ENCODE measurements around the gene WDR1.

Gene WDR1

DNA sequence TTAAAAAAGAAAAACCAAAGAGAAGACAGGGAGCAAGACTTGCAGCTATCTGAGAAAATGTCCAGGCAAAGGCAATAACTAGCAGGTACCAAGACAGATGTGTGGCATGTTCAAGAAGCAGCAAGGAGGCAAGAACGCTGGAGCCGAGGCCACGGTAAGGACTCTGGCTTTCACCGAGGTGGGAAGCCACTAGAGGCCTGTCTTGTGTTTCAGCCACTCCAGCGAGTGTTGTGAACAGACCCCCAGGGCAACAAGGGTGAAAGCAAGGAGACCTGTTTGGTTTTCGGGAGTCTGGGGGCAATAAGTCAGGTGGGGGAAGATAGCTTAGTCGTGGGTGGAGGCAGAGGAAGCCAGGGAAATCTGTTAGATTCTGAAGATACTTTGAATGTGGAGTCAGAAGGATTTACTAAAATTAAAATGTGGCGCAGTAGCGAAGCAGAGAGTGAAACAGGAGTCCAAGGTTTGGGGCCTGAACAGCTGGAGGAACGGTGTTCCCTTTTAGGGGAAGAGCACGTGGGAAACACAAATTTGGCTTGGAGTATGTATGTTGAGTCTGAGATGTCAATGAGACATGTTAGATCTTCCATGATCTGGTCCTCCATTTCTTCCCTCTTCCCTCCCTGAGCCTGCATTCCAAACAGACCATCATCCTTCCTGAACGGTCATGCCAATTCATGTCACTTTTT is 3.1 kb downstream of the WDR1 start:
- no peak for DNase-seq

DNA sequence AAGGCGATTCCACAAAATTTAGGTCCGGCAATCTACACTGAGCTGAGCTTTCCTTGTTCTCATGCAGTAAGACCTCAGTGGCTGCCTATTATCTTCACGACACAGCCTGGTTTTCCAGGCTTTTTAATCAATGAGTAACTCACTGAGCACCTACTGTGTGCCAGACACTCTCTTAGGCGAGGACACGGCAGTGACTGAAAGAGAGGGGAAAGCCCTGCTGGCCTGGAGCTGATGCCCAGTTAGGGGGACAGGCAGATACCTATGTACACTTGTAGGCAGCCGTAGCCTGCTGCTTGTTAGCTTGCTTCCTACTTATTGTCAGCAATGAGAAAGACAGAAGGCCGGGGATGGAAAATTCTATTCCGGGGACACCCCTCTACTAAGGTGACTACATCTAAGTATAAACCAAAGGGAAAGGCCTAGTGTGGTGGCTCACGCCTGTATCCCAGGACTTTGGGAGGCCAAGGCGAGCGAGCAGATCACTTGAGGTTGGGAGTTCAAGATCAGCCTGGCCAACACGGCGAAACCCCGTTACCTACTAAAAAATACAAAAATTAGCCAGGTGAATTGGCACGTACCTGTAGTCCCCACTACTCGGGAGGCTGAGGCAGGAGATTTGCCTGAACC is 3.8 kb downstream of the WDR1 start:
- DNase-seq: no peak

DNA sequence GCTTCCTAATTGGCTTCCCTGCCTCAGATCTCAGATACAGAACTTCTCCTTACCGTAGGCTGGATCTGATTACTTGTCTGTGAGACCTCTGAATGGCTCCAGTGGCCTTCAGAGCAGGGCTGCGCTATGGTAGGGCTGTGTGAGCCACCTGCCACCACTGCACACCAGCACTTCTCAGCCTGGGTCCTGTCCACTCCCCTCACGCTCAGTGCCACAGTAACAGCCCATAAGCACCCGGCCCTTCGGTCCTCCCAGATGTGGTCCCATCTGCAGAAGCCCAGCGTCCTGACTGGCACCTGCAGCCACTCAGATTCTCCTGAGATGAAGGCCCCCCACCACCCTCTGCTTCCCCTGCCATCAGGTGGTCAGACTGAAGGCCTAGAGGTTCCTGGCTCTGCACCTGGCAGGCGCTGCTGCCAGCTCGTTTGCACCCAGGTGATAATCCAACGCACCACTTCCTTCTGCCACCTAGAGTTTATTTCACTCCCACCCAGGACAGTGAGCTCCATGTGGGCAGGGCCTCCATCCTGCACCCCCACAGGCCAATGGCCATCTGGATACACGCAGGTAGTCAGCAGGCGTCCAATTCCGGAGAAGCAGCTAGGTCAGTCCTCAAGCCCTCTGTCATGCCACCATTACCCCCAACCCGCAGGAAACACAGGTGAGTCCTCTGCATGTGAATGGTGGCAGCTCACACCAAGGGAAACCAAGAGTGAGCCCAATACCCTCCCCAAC is 5.4 kb downstream of the WDR1 start:
- DNase-seq: no peak

DNA sequence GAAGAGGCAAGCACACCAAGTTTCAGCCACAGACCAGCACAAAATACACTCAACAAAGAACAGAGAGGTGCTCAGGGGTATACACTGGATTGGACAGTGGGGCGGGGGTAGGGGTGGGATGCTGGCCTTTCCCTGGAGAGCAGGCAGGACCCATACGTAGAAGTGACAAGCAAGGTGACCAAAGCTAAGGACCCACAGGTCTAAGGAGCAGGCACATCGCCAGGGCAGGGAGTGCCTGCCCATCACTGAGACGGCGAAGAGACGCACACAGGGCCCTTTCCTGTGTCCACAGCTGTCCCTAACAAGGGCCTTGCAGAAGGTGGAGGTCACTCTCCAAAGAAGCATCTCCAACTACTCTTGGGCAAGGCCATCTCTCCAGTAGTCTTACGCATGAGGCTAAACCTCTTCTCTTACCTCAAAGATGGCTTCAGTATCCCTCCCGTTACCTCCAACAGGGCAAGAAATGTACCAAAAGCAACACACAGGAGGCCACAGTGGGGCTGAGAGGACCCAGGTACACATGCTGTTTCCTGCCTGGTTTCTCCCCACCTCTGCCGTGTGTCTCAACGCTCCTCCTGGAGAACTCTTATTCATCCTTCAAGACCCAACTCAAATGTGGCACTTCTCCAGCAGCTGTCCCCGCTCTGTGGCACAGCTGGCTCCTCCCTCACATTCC is 6.5 kb downstream of the WDR1 start:
- DNase-seq: no peak

DNA sequence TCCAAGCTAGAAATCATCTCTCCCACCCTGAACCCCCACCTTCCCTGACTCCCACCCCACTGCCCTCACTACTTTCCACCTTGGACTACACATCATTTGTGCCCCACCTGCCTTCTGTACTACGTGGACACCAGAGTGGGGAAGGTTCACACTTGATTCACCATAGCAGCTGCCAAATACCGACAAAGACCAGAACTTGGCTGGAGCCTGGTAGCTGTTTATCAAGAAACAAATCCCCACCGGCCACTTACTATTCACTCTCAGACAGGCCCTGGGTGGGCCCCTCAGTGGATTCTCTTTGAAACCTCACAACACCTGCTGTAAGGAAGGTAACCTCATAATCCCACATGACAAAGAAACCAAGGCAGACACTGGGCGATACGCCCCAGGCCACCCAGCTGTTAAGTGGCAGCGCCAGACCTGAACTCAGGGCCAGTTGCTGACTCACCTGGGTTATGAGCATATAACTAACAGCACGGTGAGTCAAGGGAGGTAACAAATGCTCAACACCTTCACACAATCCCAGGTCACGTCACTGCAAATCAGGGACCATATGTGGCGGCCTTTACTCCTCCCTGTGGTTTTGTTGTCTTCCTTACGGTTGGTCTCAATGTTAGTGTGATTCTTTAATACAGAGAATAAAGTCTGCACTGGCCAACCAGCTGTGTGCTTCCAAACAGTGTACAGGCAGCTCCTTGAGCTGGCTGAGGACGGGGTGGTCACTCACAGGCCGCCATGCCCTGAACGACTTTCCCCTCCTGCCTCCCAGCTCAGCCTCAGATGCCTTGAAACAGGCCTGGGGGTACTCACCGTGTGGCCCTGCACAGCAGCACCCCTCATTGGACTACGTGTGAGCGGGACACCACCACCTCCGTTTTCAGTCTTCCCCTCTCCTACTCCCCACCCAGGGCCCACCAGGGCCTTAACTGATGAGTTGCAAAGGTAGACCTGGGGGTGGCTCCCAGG is 7.5 kb downstream of the WDR1 start:
- no peak for DNase-seq

DNA sequence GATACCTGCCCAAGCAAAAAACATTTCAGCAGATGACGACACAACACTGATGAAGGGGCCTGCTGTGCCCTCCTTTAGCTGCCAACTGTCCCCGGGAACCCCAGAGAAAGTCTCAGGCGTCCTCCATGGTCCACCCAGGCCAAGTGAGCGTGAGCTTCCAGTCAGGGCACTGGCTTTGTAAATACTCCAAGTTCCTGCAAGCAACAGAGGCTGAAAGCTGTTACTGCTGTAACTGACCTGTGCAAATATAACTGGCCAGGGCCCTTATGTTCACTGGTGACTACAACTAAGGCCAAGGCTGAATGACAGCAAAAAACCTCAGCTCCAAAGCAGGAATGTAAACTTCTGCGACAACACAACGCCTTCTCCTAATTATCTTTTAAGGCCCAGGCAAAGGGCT is 8.2 kb downstream of the WDR1 start:
- no peak for DNase-seq

DNA sequence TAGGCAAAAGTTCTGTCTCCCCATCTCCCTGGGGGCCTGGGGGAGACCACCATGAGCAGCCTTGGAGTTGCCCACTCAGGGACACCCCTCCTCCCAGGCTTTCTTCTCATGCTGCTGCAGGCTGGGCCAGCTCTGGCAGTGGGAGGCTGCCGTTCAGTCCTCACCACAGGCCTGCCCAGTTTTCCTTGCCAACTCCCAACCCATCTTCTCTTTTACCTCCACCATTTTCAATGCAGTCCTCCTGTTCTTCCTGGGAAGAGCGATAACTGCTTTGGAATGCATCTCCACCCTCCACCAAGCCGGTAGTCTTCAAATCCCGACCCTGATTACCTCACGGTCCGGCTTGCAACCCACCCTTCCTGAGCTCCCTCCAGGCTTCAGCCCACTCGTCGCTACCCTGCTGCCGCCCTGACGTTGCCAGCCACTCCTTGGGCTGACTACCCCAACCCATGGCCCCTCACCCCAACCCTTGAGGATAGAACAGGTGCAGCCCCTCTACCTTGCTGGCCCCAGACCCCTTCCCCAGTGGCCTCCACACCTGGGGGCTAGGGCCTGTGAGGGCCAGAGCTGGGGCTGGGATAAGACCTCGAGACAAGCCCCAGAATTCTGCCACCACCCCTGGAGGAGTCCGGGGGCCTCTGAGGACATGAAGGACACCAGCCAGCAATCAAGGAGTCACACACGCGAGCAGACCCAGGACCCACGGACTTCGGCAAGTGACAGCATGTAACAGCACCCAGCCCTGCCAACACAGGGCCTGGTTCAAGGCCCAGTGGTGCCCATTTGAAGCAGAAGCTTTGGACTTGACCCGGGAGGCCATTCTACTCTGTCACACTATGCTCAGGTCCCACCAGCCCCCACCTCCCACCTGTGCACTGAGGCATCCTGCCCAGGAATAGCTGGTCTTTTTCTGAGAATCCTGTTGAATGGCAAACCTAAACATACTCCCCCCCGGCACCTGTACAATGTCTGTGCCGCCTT is 9.2 kb downstream of the WDR1 start:
- DNase-seq: no peak

DNA sequence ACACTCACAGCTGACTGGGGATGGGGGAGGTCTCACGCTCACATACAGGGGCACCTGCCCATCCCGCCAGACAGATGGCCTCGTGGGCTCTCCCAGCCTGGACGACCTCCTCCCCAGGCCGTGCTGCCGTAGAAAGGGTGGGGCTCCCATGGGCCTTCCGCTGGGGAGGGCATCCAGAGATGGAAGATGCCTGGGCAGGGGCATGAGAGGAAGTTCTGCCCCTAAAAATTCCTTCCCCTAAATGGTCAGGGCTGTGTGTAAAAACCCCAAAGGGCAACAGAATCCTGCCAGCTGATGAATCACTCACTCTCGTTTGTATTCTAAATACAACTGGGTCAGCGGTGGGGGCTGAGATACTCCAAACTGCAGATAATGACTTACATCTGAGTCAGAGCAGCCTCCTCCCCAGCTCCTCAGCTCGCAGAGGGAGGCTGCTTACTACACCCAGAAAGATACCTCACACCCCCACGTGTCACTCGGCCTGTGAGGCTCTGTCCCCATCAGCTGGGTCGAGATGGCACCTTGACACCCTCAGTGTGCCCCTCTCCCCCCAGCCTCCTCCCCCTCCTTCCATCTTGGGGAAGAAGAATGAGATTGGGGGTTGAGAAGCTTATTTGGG is 10.1 kb downstream of the WDR1 start:
- DNase-seq: no peak

DNA sequence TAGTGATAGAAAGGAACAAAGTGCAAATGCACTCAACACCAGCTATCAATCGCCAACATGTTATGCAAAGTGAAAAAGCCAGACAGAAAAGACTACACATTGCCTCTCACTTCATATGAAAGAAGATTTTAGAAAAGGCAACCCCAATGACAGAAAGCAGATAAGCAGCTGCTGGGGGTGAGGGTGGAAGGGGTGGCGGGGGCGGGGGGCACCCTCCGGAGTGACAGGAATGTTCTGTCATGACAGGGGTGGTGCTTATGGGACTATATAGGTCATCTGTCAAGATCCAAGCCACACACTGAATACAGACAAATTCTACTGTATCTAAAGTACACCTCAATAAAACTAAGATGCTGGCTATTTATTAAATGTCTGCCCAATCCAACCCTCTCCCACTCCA is 10.7 kb downstream of the WDR1 start:
- no peak for DNase-seq

DNA sequence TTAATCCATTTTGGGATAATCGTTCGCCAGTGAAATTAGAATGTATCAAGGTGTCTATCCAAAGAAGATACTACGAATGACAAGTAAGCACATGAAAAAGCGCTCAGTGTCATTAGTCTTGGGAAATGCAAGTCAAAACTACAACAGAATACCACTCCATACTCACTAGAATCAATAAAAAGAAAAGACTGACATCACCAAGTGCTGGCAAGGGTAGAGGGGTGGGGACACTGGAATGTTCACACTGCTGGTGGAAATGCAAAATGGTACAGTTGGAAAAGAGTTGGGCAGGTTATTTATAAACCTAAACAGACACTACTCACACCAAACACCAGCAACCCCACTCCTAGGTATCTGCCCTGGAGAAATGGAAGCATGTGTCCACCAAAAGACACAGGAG is 11.2 kb downstream of the WDR1 start:
- DNase-seq: no peak

DNA sequence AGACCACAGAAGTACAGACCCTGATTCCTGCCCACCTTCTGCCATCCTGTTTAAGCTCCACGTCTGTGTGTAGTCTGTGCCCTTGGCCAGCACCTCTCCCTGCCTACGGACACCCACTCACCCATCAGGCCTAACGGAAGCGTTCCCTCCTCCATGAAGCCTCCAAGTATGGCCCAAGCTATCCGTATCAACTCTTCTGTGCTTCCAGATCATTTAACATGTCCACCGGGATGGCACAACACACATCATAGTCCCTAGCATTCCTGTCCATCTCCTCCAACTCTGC is 11.7 kb downstream of the WDR1 start:
- DNase-seq: no peak

DNA sequence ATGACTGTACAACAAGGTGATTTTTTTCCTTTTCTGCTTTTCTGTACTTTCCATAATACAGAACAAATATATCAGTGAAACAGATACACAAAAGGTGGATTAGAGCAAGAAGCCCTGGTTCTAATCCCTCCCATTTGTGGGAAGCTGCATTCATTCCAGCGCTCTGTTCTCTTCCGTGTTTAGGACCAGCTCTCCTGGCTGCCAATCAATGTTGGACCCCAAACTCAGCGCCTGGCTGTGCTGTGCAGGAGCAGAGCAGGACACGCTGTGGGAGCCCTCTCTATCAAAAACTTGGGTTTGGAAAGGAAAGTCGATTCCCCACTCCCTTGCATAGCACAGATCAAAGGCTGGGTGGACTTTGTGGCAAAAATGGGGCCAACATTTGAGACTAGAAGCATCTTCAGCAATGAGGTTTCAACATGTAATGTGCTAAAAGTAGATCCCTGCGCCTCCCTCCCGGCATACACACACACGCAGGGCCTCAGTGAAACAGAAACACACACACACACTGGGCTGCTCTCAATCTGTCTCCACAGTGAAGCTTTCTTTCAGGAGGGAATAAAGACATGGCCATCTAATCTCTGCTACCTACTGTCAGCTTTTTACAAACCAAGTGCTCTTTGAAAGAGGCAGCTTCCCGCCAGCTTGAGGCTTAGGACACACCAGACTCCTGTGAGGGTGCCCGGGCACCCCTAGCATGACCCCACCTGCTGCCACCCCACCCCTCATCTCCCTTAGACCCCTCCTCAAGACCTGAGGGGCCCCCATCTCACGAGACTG is 12.2 kb downstream of the WDR1 start:
- DNase-seq: no peak

DNA sequence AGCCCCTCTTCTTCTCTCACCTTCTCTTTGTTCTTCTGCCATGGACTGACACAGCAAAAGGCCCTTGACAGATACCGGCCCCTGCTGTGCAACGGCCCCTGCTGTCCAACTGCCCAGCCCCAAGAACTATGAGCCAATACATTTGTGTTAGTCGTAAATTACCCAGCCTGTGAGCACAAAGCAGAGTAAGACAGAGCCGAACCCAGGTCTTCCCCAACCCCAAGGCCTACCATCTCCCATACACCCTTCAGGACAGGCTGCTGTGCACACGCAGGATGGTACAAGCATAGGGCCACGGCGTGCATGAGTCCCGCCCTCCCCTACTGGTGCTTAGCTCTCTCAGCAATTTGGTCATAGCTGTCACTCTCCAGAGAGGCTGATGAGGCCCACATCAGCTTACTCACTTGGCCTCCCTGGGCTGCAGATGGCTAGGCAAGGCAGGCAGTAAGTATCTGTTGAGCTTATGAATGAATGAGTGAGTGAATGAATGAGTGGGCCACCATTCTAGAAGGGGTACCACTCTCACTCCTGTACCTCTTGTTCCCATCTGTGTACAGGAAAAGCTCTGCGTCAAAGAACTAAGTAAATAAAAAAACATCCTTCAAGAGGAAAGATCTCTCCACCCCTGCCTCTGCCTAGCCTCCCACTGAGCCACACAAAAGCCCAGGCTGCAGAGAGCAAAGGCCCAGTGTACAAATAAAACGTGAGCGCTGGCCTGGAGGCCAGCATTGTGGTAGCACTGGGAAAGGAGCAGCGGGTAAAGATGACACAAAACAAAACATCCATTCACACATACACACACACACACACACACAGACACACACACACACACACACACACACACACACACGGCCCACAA is 13.9 kb downstream of the WDR1 start:
- DNase-seq: no peak

DNA sequence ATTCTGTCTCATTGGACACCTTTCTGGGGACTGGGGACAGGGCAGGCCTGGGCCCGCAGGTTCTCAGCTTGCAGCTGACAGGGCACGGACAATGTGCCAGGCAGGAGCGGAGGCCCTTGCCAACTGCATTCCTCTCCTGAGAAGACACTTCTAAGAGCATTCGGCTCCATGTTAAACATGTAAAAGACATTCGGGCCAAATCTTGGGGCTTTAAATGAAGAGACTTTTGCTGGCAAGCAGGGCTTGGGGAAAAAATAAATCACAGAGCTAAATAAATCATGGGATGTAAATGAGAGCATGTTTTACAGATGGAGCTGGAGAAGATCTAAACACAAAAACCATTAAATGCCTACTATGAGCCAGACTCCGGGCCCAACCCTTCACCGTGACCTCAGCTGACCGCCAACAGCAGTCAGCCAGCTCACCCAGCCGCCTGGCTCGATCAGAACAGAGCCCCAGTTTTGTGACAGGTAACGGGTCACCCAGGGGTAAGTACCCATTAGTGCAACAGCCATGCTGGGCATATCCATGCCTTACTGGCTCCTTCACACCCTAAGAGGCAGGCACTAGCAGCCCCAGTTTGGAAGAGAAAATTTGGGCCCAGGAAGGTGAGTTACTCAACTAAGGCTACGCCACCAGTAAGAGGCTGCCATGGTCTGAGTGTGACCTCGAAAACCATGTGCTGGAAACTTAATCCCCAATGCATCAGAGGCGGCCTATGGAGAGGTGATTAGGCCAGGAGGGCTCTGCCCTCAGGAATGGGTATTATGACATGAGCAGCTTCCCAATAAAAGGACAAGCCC is 14.7 kb downstream of the WDR1 start:
- no peak for DNase-seq

DNA sequence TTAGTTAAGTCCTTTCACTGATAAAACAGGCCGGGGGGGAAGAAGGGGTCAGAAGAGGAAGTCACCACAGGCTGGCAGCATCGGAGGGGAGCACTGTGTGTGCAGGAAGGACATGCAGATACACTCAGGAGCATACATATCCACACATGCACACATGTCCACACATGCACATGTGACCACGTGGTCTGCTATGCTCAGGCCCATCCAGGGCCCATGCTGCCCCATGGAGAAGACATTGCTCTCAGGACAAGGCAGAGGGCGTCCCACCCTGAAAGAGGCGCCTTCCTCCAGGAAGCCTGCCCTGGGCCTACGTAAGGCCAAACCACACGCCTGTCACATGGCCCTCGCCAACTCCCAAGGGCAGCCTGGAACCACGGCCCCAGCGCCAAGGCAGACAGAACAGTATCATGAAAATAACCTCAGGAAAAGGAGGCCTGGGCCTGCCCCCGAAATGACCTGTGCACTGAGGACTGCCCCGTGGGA is 15.8 kb downstream of the WDR1 start:
- no peak for DNase-seq

DNA sequence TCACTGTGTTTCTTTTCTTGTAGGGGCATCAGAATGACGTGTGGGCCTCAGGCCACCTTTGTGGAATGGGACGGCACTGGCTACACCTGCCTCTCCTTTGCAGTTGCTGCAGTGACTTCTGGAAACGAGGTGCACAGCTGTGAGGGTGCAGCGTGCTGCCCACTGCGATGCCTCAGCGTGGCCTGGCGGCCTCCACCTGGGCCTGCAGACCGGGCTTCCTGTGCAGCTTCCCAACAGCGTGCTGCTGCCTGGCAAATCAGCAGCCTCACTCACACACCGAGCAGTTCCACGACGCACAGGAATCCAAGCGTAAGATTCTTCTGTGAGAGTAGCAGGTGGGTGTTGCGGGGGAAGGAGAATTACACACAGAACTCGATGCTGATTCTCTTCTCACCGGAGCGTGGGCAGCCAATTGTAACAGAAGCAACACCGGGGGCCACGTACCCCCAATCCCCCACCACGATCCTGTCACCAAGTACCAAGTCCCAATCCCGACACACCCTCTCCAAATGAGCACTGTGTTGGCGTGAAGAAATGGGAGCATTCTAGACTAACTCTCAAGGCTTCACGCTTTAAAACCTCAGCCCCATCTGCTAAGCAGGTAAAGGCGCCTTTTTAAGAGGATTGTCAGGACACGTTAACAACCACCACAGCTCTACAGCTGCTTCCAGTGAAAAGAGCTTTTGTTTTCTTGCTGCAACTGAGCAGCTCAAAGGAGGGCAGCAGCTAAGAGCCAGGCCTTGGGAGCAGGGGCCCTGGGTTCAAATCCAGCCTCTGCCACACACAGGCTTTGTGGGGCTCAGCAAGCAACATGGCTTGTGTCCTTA is 16.9 kb downstream of the WDR1 start:
- no peak for DNase-seq

DNA sequence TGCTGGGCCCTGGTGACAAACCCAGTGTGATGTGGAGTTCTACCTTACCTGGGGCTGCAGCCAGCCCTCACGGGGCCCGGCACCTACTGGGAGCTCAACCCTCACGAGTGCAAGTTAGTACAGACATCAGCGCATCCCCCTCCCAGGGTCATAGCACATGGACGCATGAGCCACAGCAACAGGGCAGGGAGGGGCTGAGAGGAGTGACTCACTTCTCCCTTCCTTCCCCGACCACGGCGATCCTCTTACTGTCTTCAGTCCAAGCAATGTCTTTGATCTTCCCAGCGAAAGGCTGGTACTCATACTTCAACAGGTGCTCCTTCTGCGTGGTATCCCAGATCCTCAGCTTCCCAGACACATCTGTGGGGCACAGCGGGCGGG is 17.8 kb downstream of the WDR1 start:
- DNase-seq: no peak

Data from NCI-H2029 treated with DMSO at 0.1 percent for 48 hours (cell line).